ENCODE data around the gene PRRT4. TPM values are rescaled to one million over a fixed set of nuclear protein-coding genes. Genes with fewer than 3 reads are reported as not detected.

Gene PRRT4
- total RNA-seq, 4 donors from 2014 or later, result 0.42 to 1.8 (median 0.78) TPM; not detected in 1

GRCh38 chr7:128343554-128344430 lies 17.7 kb downstream of the PRRT4 start, which contains the start of gene RBM28:
Gene RBM28, minus strand, starts transcription at chr7:128343908. Its CDS starts 115 bp downstream, at chr7:128343793.
- intact Hi-C loops (cut with DNase I), result no loop called here
- peak; percentile 97 for DNase-seq (ENCODE audit: extremely low spot score)
- TF ChIP-seq POLR2AphosphoS5 (IDR thresholded peaks at IDR 0.05) (peak; percentile 87 to 92), EP300 (IDR thresholded peaks at IDR 0.05) (no peak)
- TF ChIP-seq, protein P1, sequence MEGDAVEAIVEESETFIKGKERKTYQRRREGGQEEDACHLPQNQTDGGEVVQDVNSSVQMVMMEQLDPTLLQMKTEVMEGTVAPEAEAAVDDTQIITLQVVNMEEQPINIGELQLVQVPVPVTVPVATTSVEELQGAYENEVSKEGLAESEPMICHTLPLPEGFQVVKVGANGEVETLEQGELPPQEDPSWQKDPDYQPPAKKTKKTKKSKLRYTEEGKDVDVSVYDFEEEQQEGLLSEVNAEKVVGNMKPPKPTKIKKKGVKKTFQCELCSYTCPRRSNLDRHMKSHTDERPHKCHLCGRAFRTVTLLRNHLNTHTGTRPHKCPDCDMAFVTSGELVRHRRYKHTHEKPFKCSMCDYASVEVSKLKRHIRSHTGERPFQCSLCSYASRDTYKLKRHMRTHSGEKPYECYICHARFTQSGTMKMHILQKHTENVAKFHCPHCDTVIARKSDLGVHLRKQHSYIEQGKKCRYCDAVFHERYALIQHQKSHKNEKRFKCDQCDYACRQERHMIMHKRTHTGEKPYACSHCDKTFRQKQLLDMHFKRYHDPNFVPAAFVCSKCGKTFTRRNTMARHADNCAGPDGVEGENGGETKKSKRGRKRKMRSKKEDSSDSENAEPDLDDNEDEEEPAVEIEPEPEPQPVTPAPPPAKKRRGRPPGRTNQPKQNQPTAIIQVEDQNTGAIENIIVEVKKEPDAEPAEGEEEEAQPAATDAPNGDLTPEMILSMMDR (IDR thresholded peaks at IDR 0.05), result peak in 2 of 3 experiments; percentile 4 to 19
- Histone ChIP-seq H3K36me3 (peaks cover 5 to 10% (median 8%) of the 10 kb centered on the region in 4 donors), H3K27ac (replicated peaks in 1 of 4) (peak within 1 kb of the TSS; percentile 75 to 83 (median 79)), H3K4me3 (peak within 1 kb of the TSS; percentile 63 to 78 (median 72)), H3K27me3 (no peaks in the 10 kb centered on the region), H3K4me1 (peaks cover 25 to 31% (median 25%) of the 10 kb centered on the region in 4 donors), H3K9me3 (no peaks in the 10 kb centered on the region)
- 16% methylated on average over 36 of the region's 49 CpGs for WGBS

- Histone ChIP-seq H3K9me3 (no peaks in the 10 kb centered on the region), H3K4me1 (peaks cover 25 to 31% (median 25%) of the 10 kb centered on the region in 4 donors), H3K27ac (replicated peaks in 1 of 4) (no peak overlapping the region), H3K4me3 (no peak overlapping the region), H3K36me3 (peaks cover 26 to 31% (median 29%) of the 10 kb centered on the region in 4 donors), H3K27me3 (no peaks in the 10 kb centered on the region)
- intact Hi-C loops (cut with DNase I), result no loop called here
- 86% methylated on average over 6 of the region's 6 CpGs for WGBS
- TF ChIP-seq, protein P1 (IDR thresholded peaks at IDR 0.05), result no peak
- no peak for TF ChIP-seq EP300 (IDR thresholded peaks at IDR 0.05)
- no peak for TF ChIP-seq POLR2AphosphoS5 (IDR thresholded peaks at IDR 0.05)
- no peak for TF ChIP-seq POLR2A (IDR thresholded peaks at IDR 0.05; ENCODE audit: low read depth)
- no peak for DNase-seq (ENCODE audit: extremely low spot score)
Measured at GRCh38 chr7:128341733-128342132, 19.8 kb downstream of the PRRT4 start.

DNA sequence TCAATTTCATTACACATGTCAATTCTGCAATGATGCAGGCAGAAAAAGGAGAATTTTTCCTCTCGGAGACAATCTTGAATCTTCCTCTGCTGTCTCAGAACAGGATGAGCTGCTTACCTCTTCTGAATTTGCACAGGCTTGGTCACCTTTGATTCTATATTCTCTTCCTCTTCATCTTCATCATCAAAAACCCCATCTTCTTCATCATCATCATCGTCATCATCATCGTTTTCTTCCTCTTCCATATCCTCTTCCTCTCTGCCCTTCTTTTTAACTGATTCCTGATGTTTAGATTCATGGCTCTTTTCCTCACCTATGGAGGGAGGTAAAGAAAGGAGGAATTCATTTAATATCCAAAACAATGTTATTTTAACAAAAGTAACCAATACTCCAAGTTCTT lies 25.8 kb downstream of the PRRT4 start:
- no peaks in the 10 kb centered on the region for H3K4me1 ChIP-seq
- 84% methylated on average over 3 of the region's 3 CpGs for WGBS
- no peaks in the 10 kb centered on the region for H3K9me3 ChIP-seq
- peaks cover 75 to 91% (median 85%) of the 10 kb centered on the region in 4 donors for H3K36me3 ChIP-seq
- H3K27me3 ChIP-seq, result no peaks in the 10 kb centered on the region
- intact Hi-C loops (cut with DNase I), result no loop called here
- DNase-seq (ENCODE audit: extremely low spot score), result no peak
- no peak overlapping the region for H3K27ac ChIP-seq (replicated peaks in 1 of 4)
- no peak overlapping the region for H3K4me3 ChIP-seq
- TF ChIP-seq POLR2A (IDR thresholded peaks at IDR 0.05; ENCODE audit: low read depth) (no peak), EP300 (IDR thresholded peaks at IDR 0.05) (no peak), POLR2AphosphoS5 (IDR thresholded peaks at IDR 0.05) (no peak)
- TF ChIP-seq, protein P1 (IDR thresholded peaks at IDR 0.05), result no peak

DNA sequence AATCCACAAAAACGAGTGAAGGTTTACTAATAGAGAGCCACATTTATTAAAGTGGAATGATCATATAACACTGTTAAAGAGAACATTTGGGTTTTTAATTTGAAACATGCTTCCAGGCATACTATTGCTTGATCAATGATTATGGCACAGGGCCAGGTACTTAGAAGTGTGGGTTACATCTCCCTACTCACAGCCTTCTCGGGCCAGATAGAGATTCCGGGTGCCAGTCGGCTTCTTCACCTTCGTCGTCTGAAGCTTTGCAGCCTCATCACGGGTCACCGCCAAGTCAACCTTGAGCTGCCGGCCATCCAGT lies 37.2 kb downstream of the PRRT4 start:
- TF ChIP-seq EP300 (IDR thresholded peaks at IDR 0.05) (no peak), POLR2A (IDR thresholded peaks at IDR 0.05; ENCODE audit: low read depth) (no peak), POLR2AphosphoS5 (IDR thresholded peaks at IDR 0.05) (no peak)
- TF ChIP-seq, protein P1 (IDR thresholded peaks at IDR 0.05), result no peak
- Histone ChIP-seq H3K4me3 (no peak overlapping the region), H3K27ac (replicated peaks in 1 of 4) (no peak overlapping the region), H3K9me3 (no peaks in the 10 kb centered on the region), H3K27me3 (no peaks in the 10 kb centered on the region), H3K36me3 (peaks cover 65 to 100% (median 89%) of the 10 kb centered on the region in 4 donors), H3K4me1 (peaks cover 0 to 3% (median 0%) of the 10 kb centered on the region in 4 donors)
- intact Hi-C loops (cut with DNase I), result no loop called here
- no peak for DNase-seq (ENCODE audit: extremely low spot score)
- 93% methylated on average over 9 of the region's 9 CpGs for WGBS
